H1 (cell line): ENCODE results near the gene PRTG.

ENCODE experiments used
- GABPA ChIP-seq: IDR thresholded peaks from 2 replicates; pipeline ENCODE4 v1.6.1; 2011; ENCODE audit warnings: mild to moderate bottlenecking, low read length, moderate library complexity, borderline replicate concordance; ENCODE audit not compliant: insufficient read depth
- KDM5A ChIP-seq: fragments of 200-600 bp; IDR thresholded peaks from 2 replicates; pipeline ENCODE4 v1.7.1; 2012; ENCODE audit warnings: mild to moderate bottlenecking, low read length, inconsistent platforms, mixed read lengths
- MAFK ChIP-seq: IDR thresholded peaks from 2 replicates; pipeline ENCODE4 v1.6.1; 2012; ENCODE audit warnings: low read depth, mild to moderate bottlenecking, improper control_type of control experiment, low read length
- POLR2A ChIP-seq, 2 experiments: IDR thresholded peaks; 1 replicate in 1 of 2; 2 replicates in 1 of 2; pipeline ENCODE4 v1.6.1; 2011; ENCODE audit warnings: low read depth in 2 of 2, low read length in 2 of 2, mild to moderate bottlenecking in 2 of 2; ENCODE audit errors: control extremely low read depth in 1 of 2
- POLR2AphosphoS5 ChIP-seq: IDR thresholded peaks from 2 replicates; pipeline ENCODE4 v1.6.1; 2011; ENCODE audit warnings: low read depth, low read length
- YY1 ChIP-seq: IDR thresholded peaks from 2 replicates; pipeline ENCODE4 v1.6.1; 2011; ENCODE audit warnings: low read depth, mild to moderate bottlenecking, low read length
- TF ChIP-seq, protein P1 (sequence below): IDR thresholded peaks from 2 replicates; pipeline ENCODE4 v1.6.1; 2011; ENCODE audit warnings: low read depth, mild to moderate bottlenecking, low read length; ENCODE audit not compliant: insufficient read depth
- TF ChIP-seq, protein P2 (sequence below), 3 experiments: IDR thresholded peaks; 1 replicate in 2 of 3; 2 replicates in 1 of 3; pipeline versions ENCODE4 v1.5.1 to v1.6.1; 2011; ENCODE audit warnings: low read length in 3 of 3, mild to moderate bottlenecking in 3 of 3, inconsistent platforms in 2 of 3, low read depth in 1 of 3, moderate library complexity in 1 of 3; ENCODE audit not compliant: insufficient read depth in 1 of 3; ENCODE audit errors: control extremely low read depth in 1 of 3
- TF ChIP-seq, protein P3 (sequence below): IDR thresholded peaks from 2 replicates; pipeline ENCODE4 v1.6.1; 2012; ENCODE audit warnings: inconsistent platforms

DNA sequence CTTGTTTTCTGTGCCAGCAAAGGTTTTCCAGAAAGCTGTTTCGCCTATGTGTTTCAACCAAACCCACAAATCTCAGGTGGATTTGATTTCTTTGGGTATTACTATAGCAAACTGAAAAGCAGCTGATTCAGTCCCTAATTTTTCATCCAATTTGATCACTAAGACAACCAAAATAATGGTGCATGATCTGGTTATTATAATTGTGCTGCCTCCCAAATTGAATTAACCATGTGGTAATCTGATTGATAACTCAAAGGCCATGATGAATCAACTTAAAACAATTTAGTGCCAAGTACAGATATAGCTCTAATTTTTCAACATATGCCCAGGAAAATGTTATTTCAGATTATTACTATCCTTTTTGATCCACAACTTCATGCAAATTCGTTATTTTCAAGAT is 30.6 kb downstream of the PRTG start:
- TF ChIP-seq KDM5A (no peak), POLR2A (IDR thresholded peaks at IDR 0.05; ENCODE audit: control extremely low read depth in 1 of 2, low read depth in 2 of 2, low read length in 2 of 2) (no peak), POLR2AphosphoS5 (no peak), MAFK (no peak), GABPA (no peak), YY1 (no peak)
- TF ChIP-seq, protein P1, sequence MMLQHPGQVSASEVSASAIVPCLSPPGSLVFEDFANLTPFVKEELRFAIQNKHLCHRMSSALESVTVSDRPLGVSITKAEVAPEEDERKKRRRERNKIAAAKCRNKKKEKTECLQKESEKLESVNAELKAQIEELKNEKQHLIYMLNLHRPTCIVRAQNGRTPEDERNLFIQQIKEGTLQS = no peak
- TF ChIP-seq, protein P2, sequence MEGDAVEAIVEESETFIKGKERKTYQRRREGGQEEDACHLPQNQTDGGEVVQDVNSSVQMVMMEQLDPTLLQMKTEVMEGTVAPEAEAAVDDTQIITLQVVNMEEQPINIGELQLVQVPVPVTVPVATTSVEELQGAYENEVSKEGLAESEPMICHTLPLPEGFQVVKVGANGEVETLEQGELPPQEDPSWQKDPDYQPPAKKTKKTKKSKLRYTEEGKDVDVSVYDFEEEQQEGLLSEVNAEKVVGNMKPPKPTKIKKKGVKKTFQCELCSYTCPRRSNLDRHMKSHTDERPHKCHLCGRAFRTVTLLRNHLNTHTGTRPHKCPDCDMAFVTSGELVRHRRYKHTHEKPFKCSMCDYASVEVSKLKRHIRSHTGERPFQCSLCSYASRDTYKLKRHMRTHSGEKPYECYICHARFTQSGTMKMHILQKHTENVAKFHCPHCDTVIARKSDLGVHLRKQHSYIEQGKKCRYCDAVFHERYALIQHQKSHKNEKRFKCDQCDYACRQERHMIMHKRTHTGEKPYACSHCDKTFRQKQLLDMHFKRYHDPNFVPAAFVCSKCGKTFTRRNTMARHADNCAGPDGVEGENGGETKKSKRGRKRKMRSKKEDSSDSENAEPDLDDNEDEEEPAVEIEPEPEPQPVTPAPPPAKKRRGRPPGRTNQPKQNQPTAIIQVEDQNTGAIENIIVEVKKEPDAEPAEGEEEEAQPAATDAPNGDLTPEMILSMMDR (IDR thresholded peaks at IDR 0.05; ENCODE audit: control extremely low read depth in 1 of 3, insufficient read depth in 1 of 3, low read depth in 1 of 3, low read length in 3 of 3) = no peak
- TF ChIP-seq, protein P3, sequence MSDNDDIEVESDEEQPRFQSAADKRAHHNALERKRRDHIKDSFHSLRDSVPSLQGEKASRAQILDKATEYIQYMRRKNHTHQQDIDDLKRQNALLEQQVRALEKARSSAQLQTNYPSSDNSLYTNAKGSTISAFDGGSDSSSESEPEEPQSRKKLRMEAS = no peak
